Colon (tissue), 2 donors: ENCODE measurements around the gene RPL5.

Experiments
- FAIRE-seq: peaks from 2 replicates; lab custom pipeline; 2012; peaks lifted over from hg19 to GRCh38; lab: Jason Lieb, UNC
- donor health status: control.
- donor health status: control.

Gene RPL5

DNA sequence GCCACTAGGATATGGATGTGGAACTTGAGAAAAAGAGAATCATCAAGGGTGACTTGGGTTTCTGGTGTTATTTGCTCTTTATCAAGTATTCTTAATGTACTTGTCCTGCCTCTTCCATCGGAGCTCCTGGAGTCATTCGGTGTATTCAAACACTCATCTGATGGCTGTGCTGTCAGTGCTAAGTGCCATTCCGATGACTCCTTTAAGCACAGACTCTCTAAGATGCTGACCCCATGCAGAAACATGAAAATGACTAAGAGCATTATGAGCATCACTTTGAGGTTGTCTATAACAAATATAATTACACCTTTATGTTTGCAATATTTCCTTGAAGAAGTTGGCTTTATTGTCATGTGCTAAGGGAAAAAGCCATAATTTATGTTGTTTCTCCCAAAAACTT is 11.3 kb upstream of the RPL5 start:
- FAIRE-seq: no peak

DNA sequence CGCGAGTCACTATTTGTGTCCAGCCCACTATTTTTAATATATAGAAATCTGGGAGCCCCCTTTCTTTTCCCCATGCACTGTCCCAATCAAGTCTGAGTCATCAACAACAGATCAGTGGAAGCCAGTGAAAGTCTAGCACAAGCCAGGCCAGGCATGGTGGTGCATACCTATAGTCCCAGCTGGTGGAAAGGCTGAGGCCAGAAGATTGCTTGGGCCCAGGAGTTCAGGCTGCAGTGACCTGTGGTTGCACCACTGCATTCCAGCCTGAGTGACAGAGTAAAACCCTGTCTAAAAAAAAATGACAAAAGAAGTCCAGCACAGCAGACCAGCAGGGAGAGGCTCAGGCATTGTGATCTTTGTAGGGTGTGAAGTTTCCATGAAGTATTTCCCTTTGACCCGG is 9.0 kb upstream of the RPL5 start:
- no peak for FAIRE-seq

DNA sequence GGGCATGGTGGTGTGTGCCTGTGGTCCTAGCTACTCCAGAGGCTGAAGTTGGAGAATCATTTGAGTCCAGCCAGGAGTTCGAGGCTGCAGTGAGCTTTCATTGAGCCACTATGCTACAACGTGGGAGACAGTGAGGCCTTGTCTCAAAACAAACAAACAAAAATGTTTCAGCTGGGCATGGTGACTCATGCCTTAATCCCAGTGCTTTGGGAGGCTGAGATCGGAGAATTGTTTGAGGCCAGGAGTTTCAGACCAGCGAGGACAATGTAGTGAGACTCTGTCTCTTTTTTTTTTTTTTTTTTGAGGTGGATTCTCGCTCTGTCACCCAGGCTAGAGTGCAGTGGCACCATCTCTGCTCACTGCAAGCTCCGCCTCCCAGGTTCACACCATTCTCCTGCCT is 5.0 kb upstream of the RPL5 start:
- FAIRE-seq: no peak

DNA sequence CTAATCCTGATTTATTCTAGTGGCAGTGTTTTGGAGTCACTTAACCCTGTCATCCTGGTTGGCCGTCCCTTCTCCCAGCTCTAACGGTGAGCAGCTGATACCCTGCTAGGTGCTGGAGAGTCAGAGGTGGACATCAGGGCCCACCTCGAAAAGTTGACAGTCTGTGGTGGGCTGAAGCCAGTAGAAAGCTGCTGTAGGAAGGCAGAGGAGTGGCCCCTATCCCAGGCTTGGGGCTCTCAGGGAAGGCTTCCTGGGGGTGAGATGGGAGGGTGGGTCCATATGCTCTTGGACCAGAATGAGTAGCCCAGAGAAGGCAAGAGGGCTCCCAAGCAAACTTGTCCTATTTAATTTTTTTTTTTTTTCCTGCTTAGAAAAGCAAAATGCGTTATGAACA is 475 bp upstream of the RPL5 start:
- FAIRE-seq: no peak

DNA sequence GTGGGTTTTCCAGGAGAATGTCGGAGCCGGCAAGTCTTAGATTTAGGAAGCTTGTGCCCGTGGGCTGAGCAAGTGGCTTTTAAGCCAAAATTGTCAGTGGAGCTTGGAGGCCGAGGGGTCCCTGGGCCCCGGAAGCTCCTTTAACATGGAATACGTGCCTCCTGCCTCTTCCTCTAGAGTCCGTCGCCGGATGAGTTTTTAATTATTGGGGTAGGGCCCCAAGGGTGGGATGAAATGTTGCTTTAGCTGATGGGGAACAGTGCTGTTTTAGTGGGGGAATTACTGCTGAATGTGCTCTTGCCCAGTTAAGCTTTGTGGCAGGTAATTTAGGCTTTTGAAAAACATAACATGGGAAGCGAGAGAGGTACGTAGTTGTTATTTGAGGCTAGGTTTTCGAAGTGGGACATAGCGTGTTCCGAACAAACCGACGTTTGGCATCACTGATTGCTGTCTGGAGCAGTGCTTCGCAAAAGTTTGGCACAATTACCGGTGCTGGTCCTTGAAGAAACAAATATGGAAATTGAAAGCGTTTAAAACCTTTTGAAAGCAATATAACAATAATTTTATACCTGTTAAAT is 786 bp downstream of the RPL5 start:
- FAIRE-seq: no peak

DNA sequence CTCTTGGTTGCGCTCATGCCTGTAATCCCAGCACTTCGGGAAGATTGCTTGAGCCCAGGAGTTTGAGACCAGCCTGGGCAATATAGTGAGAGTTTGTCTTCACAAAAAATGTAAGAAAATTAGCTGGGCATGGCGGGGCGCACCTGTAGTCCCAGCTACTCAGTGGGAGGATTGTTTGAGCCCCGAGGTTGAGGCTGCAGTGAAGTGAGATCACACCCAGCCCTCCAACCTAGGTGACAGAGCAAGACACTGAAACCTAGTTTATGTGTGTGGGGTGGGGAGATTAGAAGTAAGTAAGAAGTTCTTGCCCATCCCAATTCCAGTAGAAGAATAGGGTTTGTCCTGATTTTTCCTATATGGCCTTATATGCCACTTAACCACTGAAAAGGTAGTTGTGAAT is 2.0 kb downstream of the RPL5 start:
- no peak for FAIRE-seq

DNA sequence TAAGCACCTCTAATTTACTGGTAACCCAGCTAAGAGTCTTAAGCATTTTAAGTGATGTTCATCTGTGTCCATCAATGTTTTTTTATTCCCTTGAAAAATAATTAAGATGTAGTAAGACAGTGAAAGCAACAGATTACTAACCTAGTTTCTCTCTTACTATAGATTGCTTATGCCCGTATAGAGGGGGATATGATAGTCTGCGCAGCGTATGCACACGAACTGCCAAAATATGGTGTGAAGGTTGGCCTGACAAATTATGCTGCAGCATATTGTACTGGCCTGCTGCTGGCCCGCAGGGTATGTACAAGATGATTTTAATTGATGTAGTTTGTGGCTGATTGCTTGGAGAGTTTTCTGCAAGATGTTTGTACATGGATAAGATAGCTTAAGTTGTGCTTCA is 2.8 kb downstream of the RPL5 start:
- FAIRE-seq: no peak

DNA sequence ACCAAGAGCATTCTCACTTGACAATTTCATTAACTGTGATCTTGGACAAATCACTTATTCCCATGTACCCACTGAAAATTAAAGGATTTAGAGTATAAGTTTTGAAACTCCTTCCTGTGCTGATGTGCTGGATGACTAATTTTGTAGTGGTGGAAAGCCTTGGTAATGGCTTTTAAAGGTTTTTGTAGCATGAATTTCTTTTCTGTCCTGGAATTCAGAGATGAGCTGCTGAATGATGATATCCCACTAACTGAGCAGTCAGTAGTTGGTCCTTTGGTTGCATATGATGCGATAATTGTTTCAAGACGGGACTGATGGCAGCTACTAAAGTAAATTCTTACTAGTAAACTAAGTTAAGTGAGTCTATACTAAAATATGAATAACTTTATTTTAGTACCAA is 5.2 kb downstream of the RPL5 start:
- no peak for FAIRE-seq

DNA sequence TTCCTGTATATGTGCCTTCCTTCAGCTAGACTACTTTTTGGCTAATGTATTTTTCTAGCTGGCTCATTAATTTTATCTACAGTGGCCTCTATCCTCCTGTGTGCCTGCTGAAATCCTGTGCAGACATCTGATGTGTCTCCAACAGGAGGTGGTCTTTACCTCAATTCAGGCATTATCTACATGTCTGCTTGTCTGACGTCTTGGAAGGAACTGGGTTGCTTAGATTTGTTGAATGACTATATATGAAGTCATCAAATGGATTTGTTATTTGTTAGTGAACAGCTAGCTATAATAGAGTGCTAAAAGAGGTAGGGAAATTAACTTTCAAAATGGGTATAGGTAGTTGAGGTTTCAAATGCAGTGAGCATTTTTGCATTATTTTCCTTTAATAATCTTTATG is 6.7 kb downstream of the RPL5 start:
- no peak for FAIRE-seq

DNA sequence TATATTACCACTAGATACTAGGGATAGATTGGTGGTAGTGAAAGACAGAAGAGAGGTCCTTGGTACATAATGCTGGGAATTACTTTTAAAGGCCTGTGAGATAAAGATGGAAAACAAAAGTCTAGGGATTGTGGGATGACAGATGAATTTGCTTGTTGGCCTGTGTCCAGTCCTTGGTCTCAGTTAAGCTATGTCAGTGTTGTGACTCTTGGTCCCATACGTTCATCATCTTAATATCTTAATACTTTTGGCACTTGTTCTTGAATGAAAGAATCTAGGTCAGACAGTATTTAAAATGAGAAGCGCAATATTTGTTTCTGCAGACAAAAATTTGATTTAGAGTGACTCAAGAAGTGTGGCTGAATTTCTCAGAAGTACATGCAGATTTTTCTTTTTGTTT is 7.6 kb downstream of the RPL5 start:
- FAIRE-seq: no peak

DNA sequence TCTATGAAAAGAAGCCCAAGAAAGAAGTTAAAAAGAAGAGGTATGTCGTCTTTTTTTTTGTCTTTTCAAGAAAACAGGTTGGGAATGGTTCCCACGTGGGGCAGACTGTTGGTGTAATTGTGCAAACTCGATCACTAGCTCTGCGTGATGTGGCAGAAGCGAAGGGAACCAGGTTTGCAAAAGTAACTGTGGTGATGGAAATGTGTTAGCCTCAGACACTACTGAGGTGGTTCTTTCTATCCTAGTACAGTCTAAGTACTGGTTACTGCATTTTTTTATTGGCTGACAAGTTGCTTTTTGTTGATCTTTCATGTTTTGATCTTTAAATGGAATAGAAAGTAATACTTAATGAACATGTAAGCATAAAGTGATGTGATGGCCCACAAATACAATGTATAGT is 8.8 kb downstream of the RPL5 start:
- FAIRE-seq: no peak

DNA sequence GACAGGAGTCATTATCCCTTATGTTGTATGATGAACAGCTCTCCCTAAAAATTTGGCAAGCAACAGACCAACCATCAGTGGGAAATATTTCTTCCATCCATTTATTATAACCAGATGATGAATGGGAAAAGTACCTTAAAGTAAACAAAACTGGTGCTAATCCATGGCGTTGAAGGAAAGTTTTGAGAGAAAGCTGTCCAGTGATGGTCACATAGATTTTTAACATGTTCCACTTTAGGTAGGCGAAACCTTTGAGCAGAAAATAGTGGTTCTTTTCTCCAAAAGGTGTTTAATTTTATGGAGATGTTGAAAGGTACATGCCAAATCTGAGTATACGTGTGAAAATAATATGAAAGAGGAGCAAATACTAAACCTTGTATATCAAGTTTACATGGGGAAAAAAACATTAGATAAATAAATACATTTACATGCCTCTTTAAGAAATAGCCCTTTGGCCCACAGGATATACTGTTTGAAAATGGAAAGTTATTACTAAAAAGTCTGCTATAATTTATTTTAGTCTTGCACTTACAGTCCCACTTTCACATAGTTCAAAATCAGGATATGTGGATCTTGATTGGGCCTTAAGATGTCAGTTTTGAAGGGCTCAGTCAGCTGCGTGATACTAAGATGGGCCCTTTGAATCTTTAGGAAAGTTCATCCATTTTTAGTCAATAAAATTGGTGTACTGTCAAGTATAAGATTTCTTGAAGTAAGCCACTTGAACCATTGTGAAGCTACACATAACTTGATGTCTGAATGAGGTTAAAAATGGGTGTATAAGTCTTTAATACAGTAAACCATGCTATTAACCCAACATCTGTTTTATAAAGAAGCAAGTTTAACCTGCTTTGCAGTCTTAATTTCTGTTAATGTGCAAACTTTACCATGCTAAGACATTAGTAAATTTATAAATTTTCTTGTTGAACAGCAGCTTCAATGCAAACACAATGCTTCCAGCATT is 10.5 kb downstream of the RPL5 start:
- no peak for FAIRE-seq

DNA sequence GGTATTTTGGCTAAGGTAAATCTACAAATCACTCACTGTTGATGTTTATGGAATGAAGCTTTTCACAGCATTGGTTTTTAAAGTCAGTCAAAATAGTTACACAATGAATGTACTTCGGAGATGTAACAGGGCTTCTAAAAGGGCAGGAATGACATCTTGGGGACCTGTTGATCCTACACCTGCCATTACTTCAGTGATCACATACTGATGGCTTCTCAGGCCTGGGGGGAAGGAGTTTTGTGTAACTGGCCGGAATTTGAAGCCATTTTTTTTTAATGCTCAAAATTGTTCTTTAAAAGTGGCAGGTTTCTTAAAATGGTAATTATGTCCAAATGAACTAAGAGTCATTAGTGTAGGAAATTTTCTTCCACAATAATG is 11.2 kb downstream of the RPL5 start:
- no peak for FAIRE-seq

DNA sequence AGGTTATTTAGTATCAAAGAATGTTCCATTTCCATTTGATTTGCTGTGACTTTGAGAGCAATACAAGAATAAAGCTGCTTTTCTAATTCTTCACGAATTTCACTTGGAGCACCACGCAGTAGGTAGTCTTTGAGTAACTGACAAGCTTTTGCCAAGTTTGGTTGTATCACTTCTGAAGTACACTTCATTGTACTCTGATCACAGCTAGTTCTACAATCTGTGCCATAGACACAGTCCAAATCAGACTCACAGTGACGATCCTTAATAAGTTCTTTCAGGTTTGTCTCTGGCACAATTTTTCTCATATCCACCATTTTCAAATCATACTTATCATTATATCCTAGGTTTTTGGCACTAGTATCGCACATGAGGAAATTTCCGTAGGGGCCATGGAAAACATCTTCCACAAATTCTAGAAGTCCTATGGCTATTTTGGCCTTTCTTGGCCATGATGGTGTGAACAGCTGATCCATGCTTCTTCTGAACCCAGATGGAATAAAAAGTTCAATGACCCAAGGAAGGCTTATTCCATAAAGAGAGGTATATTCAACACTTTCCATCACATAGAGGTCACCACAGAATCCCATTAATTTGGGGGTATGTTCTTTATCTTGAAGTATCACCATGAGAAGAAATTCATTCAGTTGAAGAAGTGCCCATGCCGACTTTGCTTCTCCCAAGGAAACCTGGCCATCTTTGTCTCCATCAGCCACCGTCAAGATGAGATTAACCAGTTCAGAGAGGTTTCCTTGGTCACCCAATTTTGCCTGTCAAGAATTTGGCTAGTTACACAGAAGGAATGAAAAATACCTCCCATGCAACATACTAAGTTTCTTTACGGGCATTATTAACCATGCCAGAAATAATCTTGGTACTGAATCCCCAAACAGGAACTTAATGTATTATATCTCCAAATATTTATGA is 11.9 kb downstream of the RPL5 start:
- no peak for FAIRE-seq

DNA sequence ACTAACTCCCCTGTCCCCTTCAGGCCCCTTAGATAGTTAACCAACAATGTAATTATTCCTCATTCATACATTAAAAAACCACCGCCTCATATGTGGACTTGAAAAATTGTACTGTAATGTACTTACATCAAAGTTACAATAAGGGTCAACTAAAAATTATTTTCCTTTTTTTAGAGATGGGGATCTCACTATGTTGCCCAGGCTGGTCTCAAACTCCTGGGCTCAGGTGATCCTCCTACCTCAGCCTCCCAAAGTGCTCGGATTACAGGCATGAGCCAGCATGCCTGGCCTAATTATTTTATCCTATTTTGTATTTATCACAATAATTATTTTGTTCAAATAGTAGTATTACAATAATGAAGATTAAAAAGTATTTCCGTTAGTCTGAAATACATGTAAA is 12.6 kb downstream of the RPL5 start:
- FAIRE-seq: no peak

DNA sequence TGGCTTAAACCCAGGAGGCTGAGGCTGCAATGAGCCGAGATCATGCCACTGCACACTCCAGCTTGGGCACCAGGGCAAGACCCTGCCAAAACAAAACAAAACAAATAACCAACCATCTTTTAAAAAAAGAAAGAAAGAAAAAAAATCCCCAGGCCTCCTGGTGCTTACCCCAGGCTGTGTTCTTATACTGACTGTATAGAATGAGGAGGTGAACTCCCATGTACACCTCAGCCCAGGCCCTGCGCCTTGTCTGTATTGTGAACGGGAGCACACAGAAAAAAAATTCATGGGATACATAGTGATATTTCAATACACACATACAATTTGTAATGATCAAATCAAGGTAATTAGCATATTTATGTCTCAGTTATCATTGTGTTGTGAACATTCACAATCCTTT is 14.1 kb downstream of the RPL5 start:
- FAIRE-seq: no peak

DNA sequence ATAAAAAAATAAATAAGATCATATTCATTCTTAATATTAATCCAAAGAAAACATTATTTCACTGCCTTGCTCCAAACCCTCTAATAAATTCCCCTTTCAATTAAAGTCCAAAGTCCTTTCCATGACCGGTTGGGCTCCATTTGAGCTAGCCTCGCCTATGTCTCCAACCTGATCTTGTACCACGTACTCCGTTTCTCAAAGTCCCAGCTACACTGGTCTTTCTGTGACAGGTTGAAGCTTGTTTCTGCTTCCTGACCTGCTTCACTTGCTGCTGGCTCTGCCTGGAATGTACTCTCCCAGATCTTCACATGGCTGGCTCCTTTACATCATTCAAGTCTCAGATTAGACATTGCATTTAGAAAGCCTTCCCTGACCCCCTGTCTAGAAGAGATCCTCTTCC is 16.4 kb downstream of the RPL5 start:
- FAIRE-seq: no peak

DNA sequence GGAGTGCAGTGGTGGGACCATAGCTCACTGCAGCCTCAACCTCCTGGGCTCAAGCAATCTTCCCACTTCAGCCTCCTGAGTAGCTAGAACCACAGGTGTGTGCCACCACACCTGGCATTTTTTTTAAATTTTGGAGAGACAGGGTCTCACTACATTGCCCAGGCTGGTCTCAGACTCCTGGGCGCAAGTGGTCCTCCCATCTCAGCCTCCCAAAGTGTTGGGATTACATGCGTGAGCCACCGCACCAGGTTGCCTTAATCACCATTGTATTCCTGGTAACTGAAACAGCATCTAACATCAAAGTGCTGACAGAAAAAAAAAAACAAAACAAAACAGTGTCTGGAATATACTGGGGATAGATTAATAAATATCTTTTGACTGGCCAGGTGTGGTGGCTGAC is 18.2 kb downstream of the RPL5 start:
- FAIRE-seq: no peak

DNA sequence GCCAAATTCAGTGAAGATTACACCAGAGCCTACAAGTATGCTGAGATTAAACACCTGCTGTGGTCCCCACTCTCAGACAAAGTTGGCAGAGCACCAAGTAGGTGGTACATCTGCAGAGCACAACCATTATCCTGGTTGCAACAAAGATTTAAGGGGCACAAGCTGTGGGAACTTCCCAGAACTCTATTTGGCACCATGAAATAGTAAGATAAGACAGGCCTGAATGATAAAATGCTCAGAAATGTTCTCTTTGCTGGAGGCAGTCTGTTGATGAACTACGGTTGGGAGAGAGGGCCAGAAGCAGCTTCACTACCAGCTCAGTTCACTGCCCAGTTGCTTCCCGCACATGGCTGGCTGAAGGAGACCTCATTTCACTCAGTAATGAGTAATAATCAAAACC is 19.9 kb downstream of the RPL5 start:
- no peak for FAIRE-seq

DNA sequence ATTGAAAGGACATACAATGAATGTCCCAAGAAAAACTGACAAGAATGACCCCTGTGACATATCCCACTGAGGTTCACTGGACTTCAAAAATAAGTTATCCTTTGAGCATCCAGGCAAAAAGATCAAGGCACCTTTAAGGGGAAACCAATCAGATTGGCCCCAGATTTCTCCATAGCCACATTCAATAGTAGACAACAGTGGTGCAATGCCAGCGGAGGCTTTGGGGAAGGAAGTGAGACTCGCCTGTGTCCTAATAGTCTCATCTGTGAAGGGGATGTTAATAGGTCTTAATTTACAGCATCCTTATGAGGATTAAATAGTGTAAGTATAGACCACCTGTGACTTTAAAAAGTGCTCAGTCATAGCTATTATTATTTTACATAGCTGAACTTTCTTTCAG is 21.5 kb downstream of the RPL5 start:
- FAIRE-seq: no peak

DNA sequence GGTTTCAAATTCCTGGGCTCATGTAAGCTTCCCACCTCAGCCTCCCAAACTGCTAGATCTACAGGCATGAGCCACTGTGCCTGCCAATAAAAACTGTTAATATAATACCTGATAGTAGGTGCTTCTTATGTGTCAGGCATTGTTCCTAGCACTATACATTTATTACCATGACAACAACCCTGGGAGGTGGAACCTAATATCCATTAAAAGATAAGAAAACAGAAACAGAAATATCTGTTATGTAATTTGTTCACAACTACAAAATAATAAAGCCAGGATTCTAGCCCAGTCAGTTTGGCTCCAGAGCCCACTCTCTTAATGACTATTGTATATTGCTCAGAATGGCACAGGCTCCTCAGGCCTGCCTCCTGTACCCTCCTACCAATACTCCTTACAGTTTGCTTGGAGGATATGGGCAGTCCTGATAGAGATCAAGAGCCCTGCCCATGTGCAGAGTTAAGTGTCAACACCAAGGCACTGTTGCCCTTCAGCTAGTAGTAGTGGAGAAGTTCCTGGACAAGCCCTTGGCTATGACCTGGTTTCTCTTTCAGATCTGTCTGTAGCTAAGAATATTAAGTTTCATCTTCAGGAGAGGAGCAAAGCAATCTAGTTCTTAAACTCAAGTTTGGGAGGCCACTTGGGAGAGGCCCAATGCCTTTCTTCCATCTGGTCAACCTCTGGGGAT is 22.4 kb downstream of the RPL5 start:
- FAIRE-seq: no peak

DNA sequence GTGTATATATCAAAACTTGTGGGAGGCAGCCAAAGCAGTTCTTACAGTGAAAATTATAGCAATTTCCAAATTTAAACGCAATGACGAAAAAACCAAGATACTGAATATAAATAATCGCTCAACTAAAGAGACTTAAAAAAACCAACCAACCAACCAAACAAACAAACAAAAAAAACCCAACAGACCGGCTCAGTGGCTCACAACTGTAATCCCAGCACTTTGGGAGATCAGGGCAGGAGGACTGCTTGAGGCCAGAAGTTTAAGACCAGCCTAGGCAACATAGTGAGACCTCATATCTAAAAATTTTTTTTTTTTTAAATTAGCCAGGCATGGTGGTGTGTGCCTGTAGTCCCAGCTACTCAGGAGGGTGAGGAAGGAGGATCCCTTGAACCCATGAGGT is 23.4 kb downstream of the RPL5 start:
- FAIRE-seq: no peak
